Mesenchymal stem cell (in vitro differentiated cells and primary cell): ENCODE measurements around the gene CUEDC1.

Source experiments
- DNase-seq: peaks from one replicate; pipeline ENCODE4 v3.0.0-alpha.2; 2013
- H2AFZ ChIP-seq: one replicate; pipeline ENCODE4 v1.6.1; 2013; ENCODE audit warnings: low read depth, mild to moderate bottlenecking, control low read depth, inconsistent platforms, low read length, moderate library complexity
- H2AK5ac ChIP-seq: 2 replicates; pipeline ENCODE4 v1.6.1; 2013; ENCODE audit warnings: low read length, moderate library complexity, mild to moderate bottlenecking, inconsistent platforms; ENCODE audit not compliant: severe bottlenecking
- H2BK120ac ChIP-seq: one replicate; pipeline ENCODE4 v1.6.1; 2013; ENCODE audit warnings: low read depth, mild to moderate bottlenecking, inconsistent platforms, low read length, moderate library complexity
- H2BK12ac ChIP-seq, 2 experiments: one replicate each; pipeline ENCODE4 v1.6.1; 2013; ENCODE audit warnings: inconsistent platforms in 2 of 2, low read length in 2 of 2, mild to moderate bottlenecking in 2 of 2, moderate library complexity in 2 of 2, control low read depth in 1 of 2
- H2BK15ac ChIP-seq: one replicate; pipeline ENCODE4 v1.6.1; 2013; ENCODE audit warnings: mild to moderate bottlenecking, low read depth, inconsistent platforms; ENCODE audit not compliant: poor library complexity, severe bottlenecking
- H2BK5ac ChIP-seq: 2 replicates; pipeline ENCODE4 v1.6.1; 2013; ENCODE audit warnings: low read depth, mild to moderate bottlenecking, low read length, control low read depth, inconsistent platforms; ENCODE audit not compliant: poor library complexity, severe bottlenecking
- H3K14ac ChIP-seq, 2 experiments: one replicate each; pipeline ENCODE4 v1.6.1; 2013; ENCODE audit warnings: inconsistent platforms in 2 of 2, low read length in 2 of 2, control low read depth in 1 of 2, mild to moderate bottlenecking in 1 of 2, moderate library complexity in 1 of 2
- H3K18ac ChIP-seq, 2 experiments: one replicate each; pipeline ENCODE4 v1.6.1; 2013; ENCODE audit warnings: inconsistent platforms in 2 of 2, low read length in 2 of 2, control low read depth in 1 of 2, low read depth in 1 of 2, mild to moderate bottlenecking in 1 of 2
- H3K23ac ChIP-seq, 2 experiments: one replicate each; pipeline ENCODE4 v1.6.1; 2013; ENCODE audit warnings: inconsistent platforms in 2 of 2, low read length in 2 of 2, mild to moderate bottlenecking in 2 of 2, moderate library complexity in 2 of 2, control low read depth in 1 of 2
- H3K27ac ChIP-seq: 2 replicates; pipeline ENCODE4 v1.5.1; 2013; ENCODE audit warnings: mild to moderate bottlenecking, moderate library complexity, low read length, control low read depth, inconsistent platforms; ENCODE audit not compliant: poor library complexity, severe bottlenecking
- H3K27me3 ChIP-seq, 2 experiments: 2 replicates each; pipeline versions ENCODE4 v1.6.1 to v1.7.0; 2013; ENCODE audit warnings: low read length in 2 of 2, mild to moderate bottlenecking in 2 of 2, moderate library complexity in 2 of 2, control low read depth in 1 of 2, inconsistent platforms in 1 of 2; ENCODE audit not compliant: control insufficient read depth in 1 of 2, insufficient read depth in 1 of 2
- H3K36me3 ChIP-seq, 2 experiments: 2 replicates each; pipeline versions ENCODE4 v1.6.1 to v1.7.0; 2013; ENCODE audit warnings: low read length in 2 of 2, control low read depth in 1 of 2, inconsistent platforms in 1 of 2, low read depth in 1 of 2, mild to moderate bottlenecking in 1 of 2; ENCODE audit not compliant: insufficient read depth in 2 of 2, control insufficient read depth in 1 of 2
- H3K4ac ChIP-seq, 2 experiments: one replicate each; pipeline ENCODE4 v1.6.1; 2013; ENCODE audit warnings: inconsistent platforms in 2 of 2, low read length in 2 of 2, mild to moderate bottlenecking in 2 of 2, moderate library complexity in 2 of 2, control low read depth in 1 of 2, low read depth in 1 of 2
- H3K4me1 ChIP-seq: 2 replicates; pipeline ENCODE4 v1.6.1; 2013; ENCODE audit warnings: low read depth, low read length, control low read depth; ENCODE audit not compliant: control insufficient read depth, insufficient read depth
- H3K4me2 ChIP-seq: 2 replicates; pipeline ENCODE4 v1.6.1; 2013; ENCODE audit warnings: low read length, mild to moderate bottlenecking, inconsistent platforms; ENCODE audit not compliant: poor library complexity, severe bottlenecking
- H3K4me3 ChIP-seq, 2 experiments: 2 replicates each; pipeline versions ENCODE4 v1.5.1 to v1.7.0; 2013; ENCODE audit warnings: low read length in 2 of 2, mild to moderate bottlenecking in 2 of 2, control low read depth in 1 of 2, low read depth in 1 of 2; ENCODE audit not compliant: insufficient read depth in 1 of 2
- H3K79me1 ChIP-seq: replicated peaks from 2 replicates; pipeline ENCODE4 v1.6.1; 2013; ENCODE audit warnings: mild to moderate bottlenecking, control low read depth, low read length, inconsistent platforms; ENCODE audit not compliant: poor library complexity, severe bottlenecking
- H3K9ac ChIP-seq: 2 replicates; pipeline ENCODE4 v1.7.0; 2013; ENCODE audit warnings: mild to moderate bottlenecking, low read length, moderate library complexity
- H3K9me3 ChIP-seq: 2 replicates; pipeline ENCODE4 v1.7.0; 2013; ENCODE audit warnings: mild to moderate bottlenecking, low read length; ENCODE audit not compliant: control insufficient read depth
- H4K8ac ChIP-seq: one replicate; pipeline ENCODE4 v1.6.1; 2013; ENCODE audit warnings: inconsistent platforms, mild to moderate bottlenecking, low read length, moderate library complexity
- H4K91ac ChIP-seq: one replicate; pipeline ENCODE4 v1.6.1; 2013; ENCODE audit warnings: mild to moderate bottlenecking, low read length, inconsistent platforms
- WGBS: methylation state at CpG from one replicate; pipeline ENCODE4 v1.1.7; 2013; ENCODE audit warnings: mixed read lengths; 5-methylcytosine and 5-hydroxymethylcytosine counted together

The CUEDC1 gene

GRCh38 chr17:57966246-57966645, 11.0 kb upstream of the CUEDC1 start:
- DNase-seq, result no peak
- Histone ChIP-seq H2BK12ac (no peak overlapping the region), H3K18ac (no peak overlapping the region), H3K9ac (no peak overlapping the region), H3K9me3 (no peaks in the 10 kb centered on the region), H3K4me2 (no peak overlapping the region), H2BK120ac (no peak overlapping the region), H2AFZ (no peak overlapping the region), H3K36me3 (no peaks in the 10 kb centered on the region), H3K4me1 (peaks cover 7% of the 10 kb centered on the region), H3K14ac (no peak overlapping the region), H3K23ac (no peak overlapping the region), H3K79me1 (no peaks in the 10 kb centered on the region), H3K27me3 (no peaks in the 10 kb centered on the region), H2AK5ac (no peak overlapping the region), H4K91ac (no peak overlapping the region), H3K27ac (no peak overlapping the region), H2BK5ac (no peak overlapping the region), H4K8ac (no peak overlapping the region), H2BK15ac (no peak overlapping the region), H3K4me3 (no peak overlapping the region), H3K4ac (no peak overlapping the region)
- WGBS, result 97% methylated on average over 5 of the region's 5 CpGs

- Histone ChIP-seq H2BK12ac (no peak overlapping the region), H3K23ac (no peak overlapping the region), H3K27me3 (no peaks in the 10 kb centered on the region), H3K27ac (no peak overlapping the region), H2BK15ac (no peak overlapping the region), H4K91ac (peak overlapping the region; percentile 41), H2AK5ac (no peak overlapping the region), H2BK5ac (no peak overlapping the region), H3K9ac (no peak overlapping the region), H4K8ac (no peak overlapping the region), H3K4me3 (no peak overlapping the region), H2BK120ac (no peak overlapping the region), H3K9me3 (no peaks in the 10 kb centered on the region), H2AFZ (no peak overlapping the region), H3K4me2 (no peak overlapping the region), H3K4ac (no peak overlapping the region), H3K36me3 (no peaks in the 10 kb centered on the region), H3K18ac (no peak overlapping the region), H3K4me1 (peaks cover 4% of the 10 kb centered on the region), H3K14ac (no peak overlapping the region), H3K79me1 (no peaks in the 10 kb centered on the region)
- WGBS, result 78% methylated on average over 24 of the region's 26 CpGs
- DNase-seq, result no peak
These were observed 10.4 kb upstream of the CUEDC1 start for GRCh38 chr17:57965521-57966160.

GRCh38 chr17:57963149-57963511, 7.9 kb upstream of the CUEDC1 start:
- Histone ChIP-seq H3K4me1 (no peaks in the 10 kb centered on the region), H2AFZ (no peak overlapping the region), H2BK12ac (no peak overlapping the region), H3K4ac (no peak overlapping the region), H3K27me3 (no peaks in the 10 kb centered on the region), H3K18ac (no peak overlapping the region), H3K4me2 (no peak overlapping the region), H2AK5ac (no peak overlapping the region), H2BK15ac (no peak overlapping the region), H3K14ac (no peak overlapping the region), H3K27ac (no peak overlapping the region), H3K9me3 (no peaks in the 10 kb centered on the region), H3K9ac (no peak overlapping the region), H3K36me3 (no peaks in the 10 kb centered on the region), H4K91ac (no peak overlapping the region), H3K4me3 (no peak overlapping the region), H3K79me1 (no peaks in the 10 kb centered on the region), H2BK120ac (no peak overlapping the region), H4K8ac (no peak overlapping the region), H2BK5ac (no peak overlapping the region), H3K23ac (no peak overlapping the region)
- no peak for DNase-seq
- WGBS, result 97% methylated on average over 6 of the region's 6 CpGs

GRCh38 chr17:57962279-57963148, 7.3 kb upstream of the CUEDC1 start:
- no peaks in the 10 kb centered on the region for H3K79me1 ChIP-seq
- H2AK5ac ChIP-seq, result no peak overlapping the region
- H4K91ac ChIP-seq, result no peak overlapping the region
- H3K27ac ChIP-seq, result no peak overlapping the region
- 92% methylated on average over 4 of the region's 8 CpGs for WGBS
- no peak overlapping the region for H3K4ac ChIP-seq
- H3K14ac ChIP-seq, result no peak overlapping the region
- no peak overlapping the region for H3K18ac ChIP-seq
- H3K9me3 ChIP-seq, result no peaks in the 10 kb centered on the region
- no peak overlapping the region for H2AFZ ChIP-seq
- no peak overlapping the region for H2BK120ac ChIP-seq
- H3K9ac ChIP-seq, result no peak overlapping the region
- H3K4me3 ChIP-seq, result no peak overlapping the region
- no peaks in the 10 kb centered on the region for H3K4me1 ChIP-seq
- H2BK5ac ChIP-seq, result no peak overlapping the region
- no peak overlapping the region for H4K8ac ChIP-seq
- no peaks in the 10 kb centered on the region for H3K36me3 ChIP-seq
- no peak overlapping the region for H3K23ac ChIP-seq
- no peak overlapping the region for H2BK12ac ChIP-seq
- no peaks in the 10 kb centered on the region for H3K27me3 ChIP-seq
- peak overlapping the region; percentile 30 for H2BK15ac ChIP-seq
- no peak overlapping the region for H3K4me2 ChIP-seq
- no peak for DNase-seq
